WTC11 (cell line): ENCODE measurements around the gene TCF7L1. TPM values are rescaled to one million over a fixed set of nuclear protein-coding genes. Genes with fewer than 3 reads are reported as not detected.

Experiments used
- ATAC-seq: fragments of 200-7000 bp; cut with Tn5 transposase; 2 replicates; pipeline ENCODE4 v1.10.0; 2021; ENCODE audit warnings: mild to moderate bottlenecking, moderate library complexity
- CTCF ChIA-PET: fragments of 300-600 bp; sonication (Branson Sonifier 250); formaldehyde crosslinking; loops from one replicate; lab custom pipeline; 2021; ENCODE audit warnings: antibody characterized with exemption; lab: Charles Lee
- POLR2A ChIA-PET: fragments of 350-600 bp; sonication (Branson Sonifier 250); formaldehyde crosslinking; loops from one replicate; lab custom pipeline; 2021; ENCODE audit warnings: antibody characterized with exemption; lab: Charles Lee
- DNase-seq: peaks from one replicate; pipeline ENCODE4 v3.0.0; 2021; ENCODE audit warnings: low spot score
- H3K27ac Mint-ChIP-seq: 2 replicates; pipeline ENCODE4 v1.8.0; 2021; ENCODE audit warnings: mixed read lengths
- H3K27me3 Mint-ChIP-seq: 2 replicates; pipeline ENCODE4 v1.8.0; 2021; ENCODE audit warnings: low read depth, mild to moderate bottlenecking, moderate library complexity, mixed read lengths
- H3K36me3 Mint-ChIP-seq: 2 replicates; pipeline ENCODE4 v1.8.0; 2021; ENCODE audit warnings: mixed read lengths
- H3K4me1 Mint-ChIP-seq: 2 replicates; pipeline ENCODE4 v1.8.0; 2022; ENCODE audit warnings: mixed read lengths
- H3K4me3 Mint-ChIP-seq: 2 replicates; pipeline ENCODE4 v1.8.0; 2021; ENCODE audit warnings: mild to moderate bottlenecking, moderate library complexity, mixed read lengths
- H3K9me3 Mint-ChIP-seq: 2 replicates; pipeline ENCODE4 v1.8.0; 2021; ENCODE audit warnings: mixed read lengths
- CREB1 ChIP-seq: sonication (generic); formaldehyde crosslinking; IDR thresholded peaks from 2 replicates; pipeline ENCODE4 v1.8.0; 2023; ENCODE audit warnings: mild to moderate bottlenecking, missing genetic modification reagents
- CREM ChIP-seq: sonication (generic); formaldehyde crosslinking; IDR thresholded peaks from 2 replicates; pipeline ENCODE4 v1.8.1; 2022; ENCODE audit warnings: mild to moderate bottlenecking, missing genetic modification reagents, moderate library complexity
- ETV6 ChIP-seq: sonication (generic); formaldehyde crosslinking; IDR thresholded peaks from 2 replicates; pipeline ENCODE4 v1.8.1; 2022; ENCODE audit warnings: mild to moderate bottlenecking, missing genetic modification reagents
- FOXJ3 ChIP-seq: sonication (generic); formaldehyde crosslinking; IDR thresholded peaks from 2 replicates; pipeline ENCODE4 v1.9.0; 2021; ENCODE audit warnings: missing genetic modification reagents, mild to moderate bottlenecking, borderline replicate concordance
- FOXK1 ChIP-seq: sonication (generic); formaldehyde crosslinking; IDR thresholded peaks from 2 replicates; pipeline ENCODE4 v1.8.0; 2022; ENCODE audit warnings: mild to moderate bottlenecking, moderate library complexity, missing genetic modification reagents
- FOXP1 ChIP-seq: sonication (generic); formaldehyde crosslinking; IDR thresholded peaks from 2 replicates; pipeline ENCODE4 v1.8.0; 2022; ENCODE audit warnings: missing genetic modification reagents, mild to moderate bottlenecking, moderate library complexity, borderline replicate concordance
- GABPB1 ChIP-seq: sonication (generic); formaldehyde crosslinking; IDR thresholded peaks from 2 replicates; pipeline ENCODE4 v1.8.1; 2023; ENCODE audit warnings: mild to moderate bottlenecking, missing genetic modification reagents
- GTF2I ChIP-seq: fragments of 250-450 bp; sonication (Bioruptor Pico); conservative IDR thresholded peaks from 2 replicates; pipeline ENCODE4 v1.4.0; 2021; ENCODE audit warnings: mild to moderate bottlenecking
- JAZF1 ChIP-seq: fragments of 250-450 bp; sonication (Bioruptor Pico); IDR thresholded peaks from 2 replicates; pipeline ENCODE4 v1.9.0; 2021; ENCODE audit warnings: moderate library complexity, mild to moderate bottlenecking, inconsistent platforms
- MXD4 ChIP-seq: fragments of 250-450 bp; sonication (Bioruptor Pico); IDR thresholded peaks from 2 replicates; pipeline ENCODE4 v1.8.0; 2021; ENCODE audit warnings: mild to moderate bottlenecking, moderate library complexity, borderline replicate concordance
- MYBL2 ChIP-seq: sonication (generic); formaldehyde crosslinking; IDR thresholded peaks from 2 replicates; pipeline ENCODE4 v1.8.1; 2023; ENCODE audit warnings: mild to moderate bottlenecking, moderate library complexity, missing genetic modification reagents
- SMAD4 ChIP-seq: sonication (generic); formaldehyde crosslinking; IDR thresholded peaks from 2 replicates; pipeline ENCODE4 v1.8.0; 2022; ENCODE audit warnings: mild to moderate bottlenecking, missing genetic modification reagents
- SP1 ChIP-seq: sonication (generic); formaldehyde crosslinking; conservative IDR thresholded peaks from 2 replicates; pipeline ENCODE4 v1.8.1; 2022; ENCODE audit warnings: missing genetic modification reagents
- TCF7 ChIP-seq: sonication (generic); formaldehyde crosslinking; IDR thresholded peaks from 2 replicates; pipeline ENCODE4 v1.8.0; 2022; ENCODE audit warnings: mild to moderate bottlenecking, low read depth, missing genetic modification reagents, moderate library complexity
- TEAD1 ChIP-seq: sonication (generic); formaldehyde crosslinking; IDR thresholded peaks from 2 replicates; pipeline ENCODE4 v1.8.0; 2022; ENCODE audit warnings: mild to moderate bottlenecking, missing genetic modification reagents
- ZBTB21 ChIP-seq: sonication (generic); formaldehyde crosslinking; IDR thresholded peaks from 2 replicates; pipeline ENCODE4 v1.8.1; 2023; ENCODE audit warnings: mild to moderate bottlenecking, missing genetic modification reagents, borderline replicate concordance
- ZNF121 ChIP-seq: sonication (generic); formaldehyde crosslinking; IDR thresholded peaks from 2 replicates; pipeline ENCODE4 v1.8.0; 2023; ENCODE audit warnings: missing genetic modification reagents
- ZNF232 ChIP-seq: sonication (generic); formaldehyde crosslinking; IDR thresholded peaks from 2 replicates; pipeline ENCODE4 v1.8.0; 2022; ENCODE audit warnings: mild to moderate bottlenecking, missing genetic modification reagents
- ZNF317 ChIP-seq: sonication (generic); formaldehyde crosslinking; IDR thresholded peaks from 2 replicates; pipeline ENCODE4 v1.8.1; 2023; ENCODE audit warnings: low read depth, mild to moderate bottlenecking, moderate library complexity, missing genetic modification reagents, borderline replicate concordance
- total RNA-seq: library from RNA; stranded (reverse); gene quantifications from 3 replicates; pipeline ENCODE4 v1.2.3, GENCODE V29; 2021
- TF ChIP-seq, protein P1 (sequence below): fragments of 250-450 bp; sonication (Bioruptor Pico); IDR thresholded peaks from 2 replicates; pipeline ENCODE4 v1.9.0; 2021; ENCODE audit warnings: moderate library complexity, mild to moderate bottlenecking, inconsistent platforms, borderline replicate concordance
- TF ChIP-seq, protein P2 (sequence below): sonication (generic); formaldehyde crosslinking; IDR thresholded peaks from 2 replicates; pipeline ENCODE4 v1.8.0; 2022; ENCODE audit warnings: mild to moderate bottlenecking, missing genetic modification reagents
- TF ChIP-seq, protein P3 (sequence below): sonication (generic); formaldehyde crosslinking; IDR thresholded peaks from 2 replicates; pipeline ENCODE4 v1.8.1; 2022; ENCODE audit warnings: mild to moderate bottlenecking, moderate library complexity, missing genetic modification reagents
- TF ChIP-seq, protein P4 (sequence below): sonication (generic); formaldehyde crosslinking; IDR thresholded peaks from 2 replicates; pipeline ENCODE4 v1.8.1; 2023; ENCODE audit warnings: mild to moderate bottlenecking, missing genetic modification reagents
- TF ChIP-seq, protein P5 (sequence below): fragments of 250-450 bp; sonication (Bioruptor Pico); IDR thresholded peaks from 2 replicates; pipeline ENCODE4 v1.9.0; 2021; ENCODE audit warnings: mild to moderate bottlenecking
- TF ChIP-seq, protein P6 (sequence below): fragments of 200-600 bp; IDR thresholded peaks from 2 replicates; pipeline ENCODE4 v1.8.0; 2022; ENCODE audit warnings: antibody characterized with exemption
- TF ChIP-seq, protein P7 (sequence below): fragments of 250-450 bp; sonication (Bioruptor Pico); conservative IDR thresholded peaks from 2 replicates; pipeline ENCODE4 v1.9.0; 2021; ENCODE audit warnings: mild to moderate bottlenecking
- TF ChIP-seq, protein P8 (sequence below): sonication (generic); formaldehyde crosslinking; IDR thresholded peaks from 2 replicates; pipeline ENCODE4 v1.8.1; 2022; ENCODE audit warnings: low read depth, missing genetic modification reagents, borderline replicate concordance

Gene TCF7L1
- total RNA-seq, 1 experiment from 2014 or later = 104 TPM

DNA sequence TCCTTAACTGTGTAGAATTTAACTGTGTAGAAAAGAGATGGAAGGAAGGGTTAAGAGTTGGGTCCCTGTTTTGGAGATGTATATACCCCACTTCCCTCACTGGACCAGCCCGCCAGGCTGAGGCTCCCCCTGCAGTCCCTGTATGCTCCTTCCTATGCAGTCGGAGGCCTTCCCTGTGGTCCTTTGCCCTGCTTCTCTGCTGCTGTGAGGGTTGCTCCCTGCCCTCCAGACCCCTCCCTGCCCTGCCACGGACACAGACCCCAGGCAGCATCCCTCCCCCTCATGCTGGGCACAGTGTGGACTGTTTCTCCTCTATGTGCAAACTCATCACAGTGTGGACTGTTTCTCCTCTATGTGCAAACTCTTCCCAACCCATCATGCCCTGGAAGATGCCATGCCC lies 105.9 kb downstream of the TCF7L1 start:
- TF ChIP-seq, protein P1, sequence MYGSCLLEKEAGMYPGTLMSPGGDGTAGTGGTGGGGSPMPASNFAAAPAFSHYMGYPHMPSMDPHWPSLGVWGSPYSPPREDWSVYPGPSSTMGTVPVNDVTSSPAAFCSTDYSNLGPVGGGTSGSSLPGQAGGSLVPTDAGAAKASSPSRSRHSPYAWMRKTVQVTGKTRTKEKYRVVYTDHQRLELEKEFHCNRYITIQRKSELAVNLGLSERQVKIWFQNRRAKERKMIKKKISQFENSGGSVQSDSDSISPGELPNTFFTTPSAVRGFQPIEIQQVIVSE (CRISPR knock-in tag) = no peak
- TF ChIP-seq MYBL2 (CRISPR knock-in tag) (no peak), CREB1 (CRISPR knock-in tag) (no peak), SMAD4 (CRISPR knock-in tag) (no peak), FOXK1 (no peak), MXD4 (no peak), CREM (no peak), ZBTB21 (CRISPR knock-in tag) (no peak), ZNF121 (CRISPR knock-in tag) (no peak), FOXP1 (CRISPR knock-in tag) (no peak), GABPB1 (CRISPR knock-in tag) (no peak), TCF7 (no peak), ZNF232 (no peak), JAZF1 (CRISPR knock-in tag) (no peak), SP1 (no peak), FOXJ3 (CRISPR knock-in tag) (no peak)
- TF ChIP-seq, protein P2, sequence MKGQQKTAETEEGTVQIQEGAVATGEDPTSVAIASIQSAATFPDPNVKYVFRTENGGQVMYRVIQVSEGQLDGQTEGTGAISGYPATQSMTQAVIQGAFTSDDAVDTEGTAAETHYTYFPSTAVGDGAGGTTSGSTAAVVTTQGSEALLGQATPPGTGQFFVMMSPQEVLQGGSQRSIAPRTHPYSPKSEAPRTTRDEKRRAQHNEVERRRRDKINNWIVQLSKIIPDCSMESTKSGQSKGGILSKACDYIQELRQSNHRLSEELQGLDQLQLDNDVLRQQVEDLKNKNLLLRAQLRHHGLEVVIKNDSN (CRISPR knock-in tag) = no peak
- TF ChIP-seq, protein P3, sequence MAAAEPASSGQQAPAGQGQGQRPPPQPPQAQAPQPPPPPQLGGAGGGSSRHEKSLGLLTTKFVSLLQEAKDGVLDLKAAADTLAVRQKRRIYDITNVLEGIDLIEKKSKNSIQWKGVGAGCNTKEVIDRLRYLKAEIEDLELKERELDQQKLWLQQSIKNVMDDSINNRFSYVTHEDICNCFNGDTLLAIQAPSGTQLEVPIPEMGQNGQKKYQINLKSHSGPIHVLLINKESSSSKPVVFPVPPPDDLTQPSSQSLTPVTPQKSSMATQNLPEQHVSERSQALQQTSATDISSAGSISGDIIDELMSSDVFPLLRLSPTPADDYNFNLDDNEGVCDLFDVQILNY = no peak
- TF ChIP-seq, protein P4, sequence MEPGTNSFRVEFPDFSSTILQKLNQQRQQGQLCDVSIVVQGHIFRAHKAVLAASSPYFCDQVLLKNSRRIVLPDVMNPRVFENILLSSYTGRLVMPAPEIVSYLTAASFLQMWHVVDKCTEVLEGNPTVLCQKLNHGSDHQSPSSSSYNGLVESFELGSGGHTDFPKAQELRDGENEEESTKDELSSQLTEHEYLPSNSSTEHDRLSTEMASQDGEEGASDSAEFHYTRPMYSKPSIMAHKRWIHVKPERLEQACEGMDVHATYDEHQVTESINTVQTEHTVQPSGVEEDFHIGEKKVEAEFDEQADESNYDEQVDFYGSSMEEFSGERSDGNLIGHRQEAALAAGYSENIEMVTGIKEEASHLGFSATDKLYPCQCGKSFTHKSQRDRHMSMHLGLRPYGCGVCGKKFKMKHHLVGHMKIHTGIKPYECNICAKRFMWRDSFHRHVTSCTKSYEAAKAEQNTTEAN (CRISPR knock-in tag) = no peak
- no peak for DNase-seq
- Mint-ChIP-seq H3K27ac (peak overlapping the region; percentile 81), H3K4me3 (no peak overlapping the region), H3K27me3 (no peaks in the 10 kb centered on the region), H3K9me3 (no peaks in the 10 kb centered on the region), H3K4me1 (peaks cover 88% of the 10 kb centered on the region), H3K36me3 (0 out of 2 replicates have a peak, but pooled peaks cover 3% of the 10 kb centered on the region)
- ChIA-PET CTCF (interaction anchor here (1.2 to 1.6 kb wide), 2 partner anchors 10 to 41 kb away, joined by 3 to 8 read pairs; no protein-coding TSS in a partner anchor), POLR2A (interaction anchor here (3.9 kb wide), 1 partner anchor 17 kb away, joined by 34 read pairs; no protein-coding TSS in a partner anchor)
- ATAC-seq = no peak

DNA sequence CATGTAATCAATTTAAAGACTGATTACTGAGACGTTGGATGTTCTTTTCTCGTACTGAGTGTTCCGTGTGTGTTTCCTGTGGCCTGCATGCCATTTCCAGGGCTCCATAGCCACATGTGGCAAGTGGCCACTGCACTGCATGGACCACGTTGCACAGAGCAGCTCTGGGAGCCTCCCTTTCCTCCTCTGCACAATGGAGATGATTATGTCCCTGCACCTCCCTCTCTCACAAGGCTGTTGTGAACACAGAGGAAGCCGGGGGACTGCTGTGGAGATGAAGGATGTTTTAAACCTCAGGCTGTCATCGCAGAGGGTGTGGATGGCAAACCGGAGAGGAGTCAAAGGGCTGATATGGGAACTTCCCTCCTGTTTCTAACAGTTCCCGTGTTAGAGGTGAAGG lies 106.9 kb downstream of the TCF7L1 start:
- H3K36me3 Mint-ChIP-seq = peaks cover 6% of the 10 kb centered on the region; the same call in 1 of the 2 replicates
- ATAC-seq (no peak), DNase-seq (no peak)
- ChIA-PET CTCF (no interaction called here), POLR2A (no interaction called here)
- H3K27me3 Mint-ChIP-seq = no peaks in the 10 kb centered on the region
- H3K9me3 Mint-ChIP-seq = no peaks in the 10 kb centered on the region
- TF ChIP-seq, protein P5, sequence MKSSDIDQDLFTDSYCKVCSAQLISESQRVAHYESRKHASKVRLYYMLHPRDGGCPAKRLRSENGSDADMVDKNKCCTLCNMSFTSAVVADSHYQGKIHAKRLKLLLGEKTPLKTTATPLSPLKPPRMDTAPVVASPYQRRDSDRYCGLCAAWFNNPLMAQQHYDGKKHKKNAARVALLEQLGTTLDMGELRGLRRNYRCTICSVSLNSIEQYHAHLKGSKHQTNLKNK (CRISPR knock-in tag) = no peak
- TF ChIP-seq, protein P6, sequence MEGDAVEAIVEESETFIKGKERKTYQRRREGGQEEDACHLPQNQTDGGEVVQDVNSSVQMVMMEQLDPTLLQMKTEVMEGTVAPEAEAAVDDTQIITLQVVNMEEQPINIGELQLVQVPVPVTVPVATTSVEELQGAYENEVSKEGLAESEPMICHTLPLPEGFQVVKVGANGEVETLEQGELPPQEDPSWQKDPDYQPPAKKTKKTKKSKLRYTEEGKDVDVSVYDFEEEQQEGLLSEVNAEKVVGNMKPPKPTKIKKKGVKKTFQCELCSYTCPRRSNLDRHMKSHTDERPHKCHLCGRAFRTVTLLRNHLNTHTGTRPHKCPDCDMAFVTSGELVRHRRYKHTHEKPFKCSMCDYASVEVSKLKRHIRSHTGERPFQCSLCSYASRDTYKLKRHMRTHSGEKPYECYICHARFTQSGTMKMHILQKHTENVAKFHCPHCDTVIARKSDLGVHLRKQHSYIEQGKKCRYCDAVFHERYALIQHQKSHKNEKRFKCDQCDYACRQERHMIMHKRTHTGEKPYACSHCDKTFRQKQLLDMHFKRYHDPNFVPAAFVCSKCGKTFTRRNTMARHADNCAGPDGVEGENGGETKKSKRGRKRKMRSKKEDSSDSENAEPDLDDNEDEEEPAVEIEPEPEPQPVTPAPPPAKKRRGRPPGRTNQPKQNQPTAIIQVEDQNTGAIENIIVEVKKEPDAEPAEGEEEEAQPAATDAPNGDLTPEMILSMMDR = no peak
- TF ChIP-seq GTF2I (CRISPR knock-in tag) (no peak), TEAD1 (no peak), ZNF317 (no peak), MXD4 (no peak), FOXP1 (CRISPR knock-in tag) (no peak), SMAD4 (CRISPR knock-in tag) (no peak), ETV6 (CRISPR knock-in tag) (no peak)
- TF ChIP-seq, protein P7, sequence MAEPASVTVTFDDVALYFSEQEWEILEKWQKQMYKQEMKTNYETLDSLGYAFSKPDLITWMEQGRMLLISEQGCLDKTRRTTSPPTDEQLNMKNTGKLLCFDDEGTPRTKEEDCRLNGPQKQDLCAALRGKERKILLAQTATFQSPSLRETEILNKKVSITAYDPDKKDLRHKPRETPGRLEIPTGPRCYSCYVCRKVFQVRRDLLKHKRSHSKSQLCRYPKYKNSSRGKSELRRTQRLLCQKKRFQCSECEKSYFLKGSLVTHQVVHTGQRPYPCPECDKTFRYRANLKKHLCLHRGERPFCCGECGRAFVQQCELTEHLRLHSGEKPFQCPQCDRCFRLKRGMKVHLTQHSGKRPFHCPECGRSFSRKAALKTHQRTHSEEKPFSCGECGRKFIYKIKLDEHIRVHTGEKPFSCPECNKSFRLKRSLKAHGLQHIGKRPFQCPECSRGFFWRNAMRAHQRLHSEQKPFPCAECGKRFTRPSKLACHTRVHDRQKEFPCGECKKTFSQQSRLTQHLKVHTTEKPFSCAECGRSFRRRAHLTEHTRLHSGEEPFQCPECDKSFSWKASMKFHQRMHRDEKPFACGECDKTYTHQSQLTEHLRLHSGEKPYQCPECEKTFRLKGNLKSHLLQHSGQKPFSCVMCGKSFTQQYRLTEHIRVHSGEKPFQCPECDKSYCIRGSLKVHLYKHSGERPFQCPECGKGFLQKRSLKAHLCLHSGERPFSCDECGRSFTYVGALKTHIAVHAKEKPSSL (CRISPR knock-in tag) = no peak
- TF ChIP-seq, protein P8, sequence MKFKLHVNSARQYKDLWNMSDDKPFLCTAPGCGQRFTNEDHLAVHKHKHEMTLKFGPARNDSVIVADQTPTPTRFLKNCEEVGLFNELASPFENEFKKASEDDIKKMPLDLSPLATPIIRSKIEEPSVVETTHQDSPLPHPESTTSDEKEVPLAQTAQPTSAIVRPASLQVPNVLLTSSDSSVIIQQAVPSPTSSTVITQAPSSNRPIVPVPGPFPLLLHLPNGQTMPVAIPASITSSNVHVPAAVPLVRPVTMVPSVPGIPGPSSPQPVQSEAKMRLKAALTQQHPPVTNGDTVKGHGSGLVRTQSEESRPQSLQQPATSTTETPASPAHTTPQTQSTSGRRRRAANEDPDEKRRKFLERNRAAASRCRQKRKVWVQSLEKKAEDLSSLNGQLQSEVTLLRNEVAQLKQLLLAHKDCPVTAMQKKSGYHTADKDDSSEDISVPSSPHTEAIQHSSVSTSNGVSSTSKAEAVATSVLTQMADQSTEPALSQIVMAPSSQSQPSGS (CRISPR knock-in tag) = no peak
- no peak overlapping the region for H3K4me3 Mint-ChIP-seq
- H3K27ac Mint-ChIP-seq = peak overlapping the region; percentile 88
- peaks cover 88% of the 10 kb centered on the region for H3K4me1 Mint-ChIP-seq
